Vagina (tissue), 2 donors: Measurements from ENCODE around the gene HAAO. TPM values are rescaled to one million over a fixed set of nuclear protein-coding genes. Genes with fewer than 3 reads are reported as not detected.

Source experiments
- DNase-seq, 2 donors: peaks; one replicate each; pipeline ENCODE4 v3.0.0-alpha.2; 2017; ENCODE audit errors: extremely low spot score in 2 of 2
- H3K27ac ChIP-seq: fragments of 200-600 bp; sonication (generic); one replicate; pipeline ENCODE4 v1.5.1; 2019
- H3K27me3 ChIP-seq: fragments of 200-600 bp; sonication (generic); one replicate; pipeline ENCODE4 v1.5.1; 2019
- H3K36me3 ChIP-seq, 2 donors: fragments of 200-600 bp; sonication (generic); one replicate each; pipeline ENCODE4 v1.5.1; 2017 to 2019
- H3K4me1 ChIP-seq: fragments of 200-600 bp; sonication (generic); one replicate; pipeline ENCODE4 v1.5.1; 2019
- H3K4me3 ChIP-seq, 2 donors: fragments of 200-600 bp; sonication (generic); 1 replicate in 1 of 2; 2 replicates in 1 of 2; pipeline ENCODE4 v1.5.1; 2016 to 2019
- H3K9me3 ChIP-seq: fragments of 200-600 bp; sonication (generic); one replicate; pipeline ENCODE4 v1.5.1; 2019
- POLR2A ChIP-seq, 2 donors: fragments of 450-650 bp; IDR thresholded peaks; one replicate each; pipeline ENCODE4 v1.6.1; 2017; ENCODE audit warnings: antibody characterized with exemption in 2 of 2, mild to moderate bottlenecking in 2 of 2, moderate library complexity in 2 of 2
- POLR2AphosphoS5 ChIP-seq, 2 donors: sonication (generic); formaldehyde crosslinking; IDR thresholded peaks; one replicate each; pipeline ENCODE4 v1.9.0; 2017; ENCODE audit warnings: antibody characterized with exemption in 2 of 2, mild to moderate bottlenecking in 2 of 2, low read depth in 1 of 2; ENCODE audit not compliant: insufficient read depth in 1 of 2
- intact Hi-C: fragments of 100-400 bp; cut with DNase I; formaldehyde crosslinking; loops from one replicate; pipeline ENCODE4 v1.15.1; 2023
- total RNA-seq: library from RNA; depleted of rRNA; stranded (reverse); fragments of >200 nt; gene quantifications from one replicate; pipeline ENCODE4 v1.2.3, GENCODE V29; 2016
- TF ChIP-seq, protein P1 (sequence below), 3 experiments: fragments of 450-650 bp in 2 of 3; fragments of 200-600 bp in 1 of 3; sonication (generic) in 1 of 3; IDR thresholded peaks; one replicate each; pipeline ENCODE4 v1.5.1; 2017 to 2019; ENCODE audit warnings: antibody characterized with exemption in 3 of 3, mild to moderate bottlenecking in 2 of 3, moderate library complexity in 2 of 3

Gene HAAO
- total RNA-seq, 1 donor from 2014 or later: 5.9 TPM

DNA sequence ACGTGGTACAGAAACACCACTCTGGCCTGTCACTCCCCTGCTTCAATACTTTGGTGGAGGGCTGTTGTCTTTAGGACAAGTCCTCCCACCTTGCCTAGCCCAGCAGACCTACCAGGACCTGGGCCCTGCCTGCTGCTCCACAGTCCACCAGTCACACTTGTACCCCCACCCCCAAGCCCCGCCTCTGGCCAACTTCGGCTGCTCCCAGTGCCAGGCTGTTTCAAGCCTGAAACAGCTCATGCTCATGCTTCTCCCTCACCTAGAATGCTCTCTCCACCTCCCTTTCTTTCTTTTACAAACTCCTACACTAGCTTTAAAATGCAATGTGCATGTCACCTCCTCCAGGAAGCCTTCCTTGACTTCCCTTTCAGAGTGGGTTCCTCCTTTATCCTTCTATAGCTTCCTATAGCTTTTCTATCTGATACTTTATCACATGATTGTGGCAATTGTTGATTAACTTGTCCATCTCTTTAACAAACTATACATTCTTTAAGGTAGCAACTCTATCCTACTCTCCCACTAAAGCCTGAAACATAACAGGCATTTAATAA, 23.6 kb downstream of the HAAO start:
- intact Hi-C loops: no loop called here
- DNase-seq: peak in 1 of 2 donors; percentile 61
- H3K4me1 ChIP-seq: no peaks in the 10 kb centered on the region
- no peak overlapping the region for H3K27ac ChIP-seq
- TF ChIP-seq, protein P1, sequence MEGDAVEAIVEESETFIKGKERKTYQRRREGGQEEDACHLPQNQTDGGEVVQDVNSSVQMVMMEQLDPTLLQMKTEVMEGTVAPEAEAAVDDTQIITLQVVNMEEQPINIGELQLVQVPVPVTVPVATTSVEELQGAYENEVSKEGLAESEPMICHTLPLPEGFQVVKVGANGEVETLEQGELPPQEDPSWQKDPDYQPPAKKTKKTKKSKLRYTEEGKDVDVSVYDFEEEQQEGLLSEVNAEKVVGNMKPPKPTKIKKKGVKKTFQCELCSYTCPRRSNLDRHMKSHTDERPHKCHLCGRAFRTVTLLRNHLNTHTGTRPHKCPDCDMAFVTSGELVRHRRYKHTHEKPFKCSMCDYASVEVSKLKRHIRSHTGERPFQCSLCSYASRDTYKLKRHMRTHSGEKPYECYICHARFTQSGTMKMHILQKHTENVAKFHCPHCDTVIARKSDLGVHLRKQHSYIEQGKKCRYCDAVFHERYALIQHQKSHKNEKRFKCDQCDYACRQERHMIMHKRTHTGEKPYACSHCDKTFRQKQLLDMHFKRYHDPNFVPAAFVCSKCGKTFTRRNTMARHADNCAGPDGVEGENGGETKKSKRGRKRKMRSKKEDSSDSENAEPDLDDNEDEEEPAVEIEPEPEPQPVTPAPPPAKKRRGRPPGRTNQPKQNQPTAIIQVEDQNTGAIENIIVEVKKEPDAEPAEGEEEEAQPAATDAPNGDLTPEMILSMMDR (IDR thresholded peaks at IDR 0.05): no peak
- TF ChIP-seq POLR2AphosphoS5 (IDR thresholded peaks at IDR 0.05; ENCODE audit: insufficient read depth in 1 of 2, low read depth in 1 of 2): no peak
- no peak for TF ChIP-seq POLR2A (IDR thresholded peaks at IDR 0.05)
- no peaks in the 10 kb centered on the region for H3K9me3 ChIP-seq
- H3K36me3 ChIP-seq: no peaks in the 10 kb centered on the region
- H3K4me3 ChIP-seq: no peak overlapping the region
- no peaks in the 10 kb centered on the region for H3K27me3 ChIP-seq

DNA sequence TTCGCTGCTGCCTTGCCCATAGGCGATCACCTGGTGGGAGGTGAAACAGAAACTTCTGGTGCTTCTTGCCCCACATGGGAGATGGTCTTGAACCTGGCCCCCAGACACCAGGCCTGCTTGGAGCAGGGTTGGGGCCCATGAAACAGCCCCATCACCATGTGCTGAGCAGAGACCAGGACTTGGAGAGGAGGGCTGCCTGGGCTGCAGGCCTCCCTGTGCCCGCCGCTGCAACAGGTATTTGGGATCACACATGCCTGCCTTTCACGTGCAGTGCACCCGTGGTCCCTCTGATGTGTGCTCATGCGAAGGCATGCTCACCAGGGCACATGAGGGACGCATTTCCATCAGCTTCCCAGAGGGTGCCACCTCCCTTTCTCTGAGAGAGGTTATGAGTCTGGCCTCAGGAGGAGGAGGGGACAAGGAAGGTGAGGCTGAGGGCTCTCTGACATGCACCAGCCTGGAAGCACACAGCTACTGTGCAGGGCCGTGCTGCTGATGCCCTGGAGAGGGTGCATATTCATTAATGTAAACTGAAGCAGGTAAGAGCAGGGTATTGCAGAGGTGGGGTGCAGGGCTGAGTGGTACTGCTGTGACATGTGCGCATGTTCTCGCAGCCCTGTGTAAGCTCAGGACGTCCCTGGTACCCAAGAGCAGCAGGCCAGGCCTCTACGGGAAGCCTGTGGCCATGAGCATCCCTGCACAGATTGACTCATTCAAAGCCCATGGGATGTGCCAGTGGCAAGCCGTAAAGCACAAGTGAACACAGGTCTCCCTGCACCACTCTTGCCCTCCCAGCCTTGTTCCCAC, 24.3 kb downstream of the HAAO start:
- no peak overlapping the region for H3K27ac ChIP-seq
- TF ChIP-seq, protein P1 (IDR thresholded peaks at IDR 0.05): no peak
- TF ChIP-seq POLR2AphosphoS5 (IDR thresholded peaks at IDR 0.05; ENCODE audit: insufficient read depth in 1 of 2, low read depth in 1 of 2) (no peak), POLR2A (IDR thresholded peaks at IDR 0.05) (no peak)
- intact Hi-C loops: no loop called here
- H3K4me3 ChIP-seq: no peak overlapping the region
- no peaks in the 10 kb centered on the region for H3K4me1 ChIP-seq
- H3K36me3 ChIP-seq: no peaks in the 10 kb centered on the region
- no peaks in the 10 kb centered on the region for H3K9me3 ChIP-seq
- no peaks in the 10 kb centered on the region for H3K27me3 ChIP-seq
- peak in 1 of 2 donors; percentile 72 for DNase-seq

DNA sequence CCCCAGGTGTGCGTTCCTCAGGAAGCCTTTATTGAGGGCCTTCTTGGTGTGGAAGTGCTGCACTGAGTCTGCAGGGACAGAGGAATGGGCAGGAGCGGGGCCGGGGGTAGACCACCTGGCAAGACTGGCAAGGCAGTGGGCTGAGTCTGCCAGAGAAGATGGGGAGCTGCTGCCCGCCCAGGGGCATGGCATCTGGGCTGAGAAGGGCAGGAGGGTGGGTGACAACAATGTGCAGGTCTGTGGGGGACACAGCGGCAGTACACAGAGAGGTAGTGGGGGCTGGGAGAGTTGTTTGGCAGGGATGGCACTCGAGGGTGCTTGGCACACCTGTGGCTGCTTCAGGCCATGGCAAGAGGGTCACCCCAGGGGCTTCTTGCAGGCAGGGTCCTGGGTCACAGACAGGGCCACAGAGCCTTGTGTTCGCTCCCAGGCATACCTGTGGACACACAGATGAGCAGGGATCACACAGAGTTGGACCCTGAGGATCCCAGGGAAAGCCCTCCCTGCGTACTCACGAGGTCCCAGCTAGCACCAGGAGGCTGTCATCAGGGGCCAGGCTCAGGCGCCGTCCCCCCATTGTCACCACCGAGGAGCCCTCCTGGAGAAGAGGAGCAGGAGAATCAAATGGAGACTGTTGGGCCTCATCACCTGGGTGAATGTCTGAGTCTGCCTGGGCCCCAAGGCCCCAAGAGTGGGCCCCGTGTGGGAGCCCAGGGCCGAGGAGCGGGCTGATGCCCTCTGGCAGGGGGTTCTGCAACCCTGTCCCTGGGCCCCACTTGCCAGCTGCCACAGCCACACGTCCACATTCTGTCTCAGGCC, 25.1 kb downstream of the HAAO start:
- Histone ChIP-seq H3K9me3 (no peaks in the 10 kb centered on the region), H3K4me1 (no peaks in the 10 kb centered on the region), H3K27me3 (no peaks in the 10 kb centered on the region), H3K4me3 (no peak overlapping the region), H3K27ac (no peak overlapping the region), H3K36me3 (no peaks in the 10 kb centered on the region)
- intact Hi-C loops: no loop called here
- peak; percentile 79 to 81 for DNase-seq
- TF ChIP-seq, protein P1 (IDR thresholded peaks at IDR 0.05): no peak
- TF ChIP-seq POLR2AphosphoS5 (IDR thresholded peaks at IDR 0.05; ENCODE audit: insufficient read depth in 1 of 2, low read depth in 1 of 2): no peak
- no peak for TF ChIP-seq POLR2A (IDR thresholded peaks at IDR 0.05)

DNA sequence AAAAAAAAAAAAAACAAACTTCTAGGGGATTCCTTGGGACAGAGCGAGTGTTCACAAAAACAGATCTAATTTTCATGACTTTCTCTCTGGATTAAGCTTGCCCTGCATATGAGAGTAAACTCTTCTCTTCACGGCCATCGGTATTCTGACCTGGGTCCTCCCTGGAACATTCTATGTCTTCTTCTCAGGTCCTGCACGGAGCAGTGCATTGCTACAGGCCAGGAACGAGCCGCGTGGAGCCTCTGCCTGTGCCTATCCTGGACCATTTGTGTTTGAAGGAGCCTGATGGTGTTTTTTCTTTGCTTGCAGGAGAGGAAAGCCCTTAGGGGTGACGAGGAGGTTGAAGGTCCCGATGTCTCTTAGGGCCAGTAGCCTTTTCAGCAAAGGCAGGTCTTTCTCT, 26.7 kb downstream of the HAAO start:
- intact Hi-C loops: no loop called here
- Histone ChIP-seq H3K4me1 (no peaks in the 10 kb centered on the region), H3K4me3 (no peak overlapping the region), H3K36me3 (no peaks in the 10 kb centered on the region), H3K27ac (no peak overlapping the region), H3K9me3 (no peaks in the 10 kb centered on the region), H3K27me3 (no peaks in the 10 kb centered on the region)
- no peak for TF ChIP-seq POLR2AphosphoS5 (IDR thresholded peaks at IDR 0.05; ENCODE audit: insufficient read depth in 1 of 2, low read depth in 1 of 2)
- TF ChIP-seq, protein P1 (IDR thresholded peaks at IDR 0.05): no peak
- no peak for TF ChIP-seq POLR2A (IDR thresholded peaks at IDR 0.05)
- DNase-seq: no peak
